ENCODE measurements around the gene S100A1. TPM values are rescaled to one million over a fixed set of nuclear protein-coding genes. Genes with fewer than 3 reads are reported as not detected.

Gene S100A1
- total RNA-seq, 1 donor from 2014 or later = not detected

GRCh38 chr1:153631047-153632022 lies 3.1 kb downstream of the S100A1 start:
- TF ChIP-seq CTCF (IDR thresholded peaks at IDR 0.05; ENCODE audit: insufficient read depth, low read length, severe bottlenecking) = no peak
- no peak for FAIRE-seq
- peak; percentile 25 for DNase-seq (ENCODE audit: low read depth)
- no peaks in the 10 kb centered on the region for H3K27me3 ChIP-seq (ENCODE audit: control insufficient read depth, insufficient read depth, low read length)
- no peak overlapping the region for H3K4me3 ChIP-seq (ENCODE audit: low read depth, low read length)
- H3K36me3 ChIP-seq (ENCODE audit: control insufficient read depth, insufficient read depth, low read length) = peaks cover 3% of the 10 kb centered on the region

GRCh38 chr1:153633161-153633753 lies 5.0 kb downstream of the S100A1 start:
- H3K36me3 ChIP-seq (ENCODE audit: control insufficient read depth, insufficient read depth, low read length) = peaks cover 10% of the 10 kb centered on the region
- TF ChIP-seq CTCF (IDR thresholded peaks at IDR 0.05; ENCODE audit: insufficient read depth, low read length, severe bottlenecking) = no peak
- peak overlapping the region; percentile 71 for H3K4me3 ChIP-seq (ENCODE audit: low read depth, low read length)
- FAIRE-seq (no peak), DNase-seq (ENCODE audit: low read depth) (no peak)
- H3K27me3 ChIP-seq (ENCODE audit: control insufficient read depth, insufficient read depth, low read length) = no peaks in the 10 kb centered on the region

GRCh38 chr1:153633754-153634665 lies 5.8 kb downstream of the S100A1 start, which contains the start of gene CHTOP:
TSS of gene CHTOP (plus strand) at chr1:153634066. CDS start at chr1:153636589, 2,523 bp downstream.
- H3K4me3 ChIP-seq (ENCODE audit: low read depth, low read length) = peak within 1 kb of the TSS; percentile 71
- peak; percentile 97 for DNase-seq (ENCODE audit: low read depth)
- H3K27me3 ChIP-seq (ENCODE audit: control insufficient read depth, insufficient read depth, low read length) = no peaks in the 10 kb centered on the region
- FAIRE-seq = no peak
- no peak for TF ChIP-seq CTCF (IDR thresholded peaks at IDR 0.05; ENCODE audit: insufficient read depth, low read length, severe bottlenecking)
- peaks cover 12% of the 10 kb centered on the region for H3K36me3 ChIP-seq (ENCODE audit: control insufficient read depth, insufficient read depth, low read length)

GRCh38 chr1:153635872-153636271 lies 7.6 kb downstream of the S100A1 start:
- Histone ChIP-seq H3K36me3 (ENCODE audit: control insufficient read depth, insufficient read depth, low read length) (peaks cover 16% of the 10 kb centered on the region), H3K4me3 (ENCODE audit: low read depth, low read length) (no peak overlapping the region), H3K27me3 (ENCODE audit: control insufficient read depth, insufficient read depth, low read length) (no peaks in the 10 kb centered on the region)
- TF ChIP-seq CTCF (IDR thresholded peaks at IDR 0.05; ENCODE audit: insufficient read depth, low read length, severe bottlenecking) = no peak
- DNase-seq (ENCODE audit: low read depth) = no peak
- FAIRE-seq = no peak

GRCh38 chr1:153636312-153636711 lies 8.1 kb downstream of the S100A1 start:
- Histone ChIP-seq H3K4me3 (ENCODE audit: low read depth, low read length) (no peak overlapping the region), H3K36me3 (ENCODE audit: control insufficient read depth, insufficient read depth, low read length) (peaks cover 16% of the 10 kb centered on the region), H3K27me3 (ENCODE audit: control insufficient read depth, insufficient read depth, low read length) (no peaks in the 10 kb centered on the region)
- DNase-seq (ENCODE audit: low read depth) = no peak
- no peak for FAIRE-seq
- no peak for TF ChIP-seq CTCF (IDR thresholded peaks at IDR 0.05; ENCODE audit: insufficient read depth, low read length, severe bottlenecking)
